Cortex of kidney (tissue), 1 donor: Measurements from ENCODE around the gene RAD51B.
"Not testable (repeated sequence)": the region's sequence is repeated elsewhere in the genome, so short reads cannot be mapped to it uniquely, and the experiment has no call there.

Experiments used
- DNase-seq: peaks from one replicate; lab custom pipeline; 2025; lab: John Stamatoyannopoulos, UW

RAD51B gene

GRCh38 chr14:68079941-68080697, 260.5 kb downstream of the RAD51B start:
- no peak for DNase-seq

DNA sequence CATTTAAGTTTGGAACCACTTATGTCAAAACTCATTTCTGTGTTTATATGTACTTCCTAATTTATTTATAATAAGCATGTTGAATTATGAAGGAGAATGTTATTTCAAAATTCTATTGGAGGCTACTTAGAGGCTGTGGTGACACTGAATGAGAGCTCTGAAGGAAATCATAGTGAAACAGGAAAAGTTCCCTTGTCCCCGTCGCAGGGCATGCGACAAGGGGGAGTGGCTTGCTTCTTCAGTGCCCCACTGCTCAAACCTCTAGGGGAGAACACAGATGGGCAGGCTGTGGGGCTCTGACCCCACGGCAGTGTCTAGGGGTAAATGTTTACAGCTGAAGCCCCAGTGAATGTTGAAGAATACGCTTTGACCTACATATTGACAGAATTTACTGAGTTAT, 261.9 kb downstream of the RAD51B start:
- DNase-seq = no peak

DNA sequence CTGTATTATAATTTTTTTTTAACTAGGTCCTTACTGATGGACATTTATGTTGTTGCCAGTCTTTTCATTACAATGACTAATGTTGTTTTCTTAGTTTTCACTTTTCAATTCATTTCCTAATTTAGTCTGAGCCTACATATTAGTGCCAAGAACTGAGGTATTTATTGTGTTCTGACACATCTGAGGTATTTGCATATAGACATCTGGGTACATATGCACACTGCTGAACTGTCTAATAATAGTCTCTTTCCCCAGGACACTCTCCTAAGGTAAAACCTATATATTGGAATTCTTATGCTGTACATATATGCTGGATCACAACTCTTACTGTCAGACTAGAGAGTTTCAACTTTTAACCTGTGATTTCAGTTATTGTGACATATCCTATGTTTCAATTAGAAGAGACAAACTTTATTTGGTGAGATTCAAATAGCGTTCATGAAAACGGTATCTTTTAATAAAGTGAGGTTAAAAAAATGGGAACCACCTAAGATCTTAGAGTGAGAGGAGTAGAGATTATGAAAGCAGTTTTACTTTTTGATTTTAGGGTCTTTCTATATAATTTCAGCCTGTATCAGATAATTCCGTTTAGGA, 263.2 kb downstream of the RAD51B start:
- no peak for DNase-seq

- DNase-seq = no peak
Measured at GRCh38 chr14:68084256-68084655, 264.7 kb downstream of the RAD51B start.

- DNase-seq = no peak
Measured at GRCh38 chr14:68085742-68086141, 266.2 kb downstream of the RAD51B start.

- no peak for DNase-seq
Measured at GRCh38 chr14:68088451-68088854, 268.9 kb downstream of the RAD51B start.

DNA sequence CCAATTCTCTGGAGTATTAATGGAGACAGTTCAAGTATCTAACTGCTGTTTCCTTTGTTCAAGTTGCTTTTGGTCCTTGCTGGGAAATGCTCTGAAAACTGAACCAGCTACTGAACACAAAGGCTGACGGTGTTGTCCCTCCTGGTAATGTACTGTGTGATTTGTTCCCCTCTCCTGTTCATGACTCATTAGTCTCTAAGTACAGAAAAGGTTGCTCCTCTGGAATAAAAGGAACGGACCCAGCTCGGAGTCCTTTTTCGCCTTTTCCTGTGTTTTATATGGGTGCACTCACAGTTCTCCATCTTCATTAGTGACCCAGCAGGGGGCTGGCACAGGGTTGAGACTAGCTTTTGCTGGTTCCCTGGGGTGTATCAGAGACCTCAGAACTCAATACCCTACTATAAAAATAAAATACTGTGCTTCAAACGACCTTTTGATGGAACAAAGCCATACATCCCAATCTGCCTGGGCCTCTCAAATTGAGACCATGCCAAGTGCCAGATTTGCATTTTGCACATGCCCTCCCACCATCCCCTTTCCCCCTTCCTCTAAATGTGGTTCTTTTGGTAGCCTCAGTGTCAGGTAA, 269.7 kb downstream of the RAD51B start:
- DNase-seq = no peak

- no peak for DNase-seq
Measured at GRCh38 chr14:68094158-68094557, 274.6 kb downstream of the RAD51B start.

DNA sequence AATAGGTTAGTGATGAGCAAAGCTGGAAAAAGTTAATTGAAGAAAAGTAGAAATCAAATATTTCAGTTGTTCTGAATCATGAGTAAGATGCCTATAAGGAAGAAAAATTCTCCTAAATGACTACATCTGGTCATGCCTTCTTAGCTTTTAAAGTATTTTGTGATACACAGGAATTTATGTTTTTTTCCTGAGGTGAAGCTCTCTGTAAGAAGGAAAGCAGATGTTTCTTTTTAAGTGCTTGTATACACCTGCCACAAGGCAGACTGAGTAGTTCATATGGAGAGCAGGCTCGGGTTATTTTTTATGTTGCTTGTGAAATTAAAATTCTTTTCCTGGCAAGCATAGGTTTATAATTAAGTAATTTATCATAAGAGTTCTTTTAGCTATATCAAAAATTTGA, 275.2 kb downstream of the RAD51B start:
- DNase-seq = no peak

GRCh38 chr14:68097727-68098126, 278.1 kb downstream of the RAD51B start:
- DNase-seq = no peak

GRCh38 chr14:68098834-68099233, 279.3 kb downstream of the RAD51B start:
- DNase-seq = no peak

- DNase-seq = no peak
Measured at GRCh38 chr14:68099495-68100045, 280.0 kb downstream of the RAD51B start.

GRCh38 chr14:68101715-68102301, 282.2 kb downstream of the RAD51B start:
- DNase-seq = not testable (repeated sequence)

DNA sequence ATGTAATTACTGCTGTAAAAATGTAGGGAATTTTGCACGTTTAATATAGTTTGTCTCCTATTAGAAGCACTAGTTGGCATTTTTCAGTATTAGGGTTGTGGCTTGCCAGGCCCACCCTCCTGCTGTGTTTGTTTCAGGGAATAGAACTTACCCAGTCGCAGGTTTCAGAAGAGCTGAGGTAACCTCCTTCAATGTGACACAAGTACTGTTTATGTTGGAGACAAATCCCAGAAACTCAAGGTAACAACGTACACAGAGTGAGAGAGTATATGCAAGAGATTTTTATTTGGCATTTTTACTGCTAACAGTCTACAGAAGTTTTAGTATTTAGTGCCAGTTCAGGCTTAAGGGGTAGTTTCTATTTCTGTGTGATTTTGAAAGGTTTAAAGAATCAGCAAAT, 284.3 kb downstream of the RAD51B start:
- no peak for DNase-seq

DNA sequence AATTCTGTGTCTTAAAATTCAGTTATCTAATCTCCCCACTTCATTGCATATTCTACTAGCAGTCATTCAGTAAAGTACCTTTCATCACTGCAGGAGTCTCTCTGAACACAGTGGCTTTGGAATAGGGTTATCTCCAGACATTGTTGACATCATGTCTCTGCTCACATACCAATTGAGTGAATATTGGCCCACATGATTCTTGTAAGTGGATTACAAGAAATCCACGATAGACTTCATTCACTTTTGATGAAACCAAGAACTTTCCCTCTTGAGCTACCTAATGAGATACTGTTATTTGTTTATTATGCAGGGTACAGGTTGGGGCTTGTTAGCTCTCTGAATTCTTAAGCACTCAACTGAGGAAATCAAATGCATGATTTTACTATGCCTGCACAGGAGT, 284.9 kb downstream of the RAD51B start:
- DNase-seq = no peak

GRCh38 chr14:68105816-68106215, 286.2 kb downstream of the RAD51B start:
- DNase-seq = no peak

DNA sequence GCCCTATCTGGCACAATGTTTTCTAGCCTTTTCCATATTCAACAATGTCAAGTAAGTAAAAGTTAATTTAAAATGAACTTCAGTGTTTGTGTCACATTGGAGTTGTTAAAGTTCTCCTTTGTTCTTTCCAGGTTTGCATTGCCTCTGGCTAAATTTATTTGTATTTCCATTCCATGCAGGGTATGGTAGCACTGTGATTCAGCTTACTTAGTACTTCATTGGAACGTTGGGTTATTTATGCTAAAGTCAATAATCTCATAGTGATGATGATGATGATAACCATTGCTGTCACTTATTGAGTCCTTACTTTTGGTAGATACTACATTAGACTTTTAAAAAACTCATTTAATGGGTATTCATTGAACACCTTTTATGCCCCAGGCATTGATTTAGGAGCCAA, 286.9 kb downstream of the RAD51B start:
- no peak for DNase-seq

- no peak for DNase-seq
Measured at GRCh38 chr14:68106905-68107304, 287.3 kb downstream of the RAD51B start.

DNA sequence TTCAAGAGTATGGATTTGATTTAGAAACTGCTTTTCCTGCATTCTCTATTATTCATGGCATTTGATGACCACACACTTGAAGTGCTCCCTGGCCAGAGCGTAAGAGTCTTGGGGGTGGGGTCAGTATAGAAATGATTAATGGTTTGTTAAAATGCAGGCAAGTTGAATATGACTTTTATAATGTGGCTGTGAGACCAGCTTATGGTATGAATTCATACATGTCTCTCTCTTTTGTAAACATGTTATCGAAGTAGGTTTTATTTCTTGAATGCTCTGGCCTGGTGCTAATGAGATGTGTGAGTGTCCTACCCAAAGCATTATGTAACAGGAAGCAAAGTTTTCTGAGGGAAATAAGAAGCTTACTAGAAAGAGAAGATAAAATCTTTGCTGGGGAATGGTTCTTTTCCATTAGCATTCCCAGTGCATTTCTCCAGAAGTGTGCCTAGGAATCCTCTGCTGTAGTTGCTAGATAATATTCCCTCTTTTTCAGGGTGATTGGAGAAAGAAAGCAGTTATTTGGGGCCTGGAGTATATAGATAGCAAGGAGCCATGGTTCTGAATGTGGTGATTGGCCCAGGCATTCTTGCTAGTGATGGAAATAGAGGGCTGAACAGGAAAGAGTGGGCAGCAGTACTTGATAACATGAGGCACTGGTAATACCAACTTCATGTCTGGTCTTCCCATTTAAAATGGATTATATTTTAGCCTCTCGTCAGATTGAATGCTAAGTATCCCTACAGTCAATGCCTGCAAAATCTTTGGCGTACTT, 289.7 kb downstream of the RAD51B start:
- DNase-seq = no peak

- DNase-seq = no peak
Measured at GRCh38 chr14:68111097-68111852, 291.7 kb downstream of the RAD51B start.

DNA sequence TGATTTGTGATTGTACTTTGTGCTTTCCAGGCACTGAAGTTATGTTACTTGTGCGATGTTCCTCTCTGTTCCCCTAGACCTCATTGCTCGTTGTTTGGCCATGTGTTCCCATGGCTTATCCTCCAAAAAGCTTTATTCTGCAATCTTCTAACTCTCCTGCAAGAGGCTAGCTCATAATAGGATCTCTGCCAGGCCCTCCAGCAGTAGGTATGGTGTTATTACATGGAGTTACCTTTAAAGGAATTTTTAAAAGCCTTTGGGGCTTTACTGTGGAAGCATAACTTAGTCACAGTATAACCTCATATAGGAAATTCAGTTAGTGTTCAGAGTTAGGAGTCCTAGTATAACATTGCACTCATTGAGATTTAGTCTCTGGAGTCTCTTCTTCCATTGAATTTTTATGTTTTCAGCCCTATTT, 292.3 kb downstream of the RAD51B start:
- no peak for DNase-seq
